HEK293 (cell line): ENCODE results near the gene KCNJ6.

Experiments
- CTCF ChIA-PET: fragments of 350-600 bp; formaldehyde crosslinking; extraction: SDS; loops from one replicate; lab custom pipeline; 2021; ENCODE audit warnings: antibody characterized with exemption; lab: Yijun Ruan, JAX
- POLR2A ChIA-PET: fragments of 300-600 bp; formaldehyde crosslinking; extraction: SDS; loops from one replicate; lab custom pipeline; 2020; ENCODE audit warnings: antibody characterized with exemption, inconsistent platforms; lab: Yijun Ruan, JAX
- H3K27ac ChIP-seq: fragments of 200-500 bp; sonication (Bioruptor generic); 2 replicates; pipeline ENCODE4 v1.5.1; 2014; ENCODE audit warnings: low read depth, low read length, control low read depth, inconsistent platforms; ENCODE audit errors: extremely low read depth
- H3K36me3 ChIP-seq, 2 experiments: fragments of 200-500 bp in 1 of 2; sonication (Bioruptor generic) in 1 of 2; 1 replicate in 1 of 2; 2 replicates in 1 of 2; pipeline ENCODE4 v1.5.1; 2014 to 2017; ENCODE audit warnings: inconsistent platforms in 2 of 2, low read length in 2 of 2; ENCODE audit not compliant: control insufficient read depth in 2 of 2, insufficient read depth in 1 of 2
- H3K4me1 ChIP-seq: fragments of 200-500 bp; sonication (Bioruptor generic); 2 replicates; pipeline ENCODE4 v1.5.1; 2014; ENCODE audit warnings: mild to moderate bottlenecking, low read length, inconsistent platforms; ENCODE audit not compliant: control insufficient read depth, insufficient read depth
- H3K4me3 ChIP-seq: 2 replicates; pipeline ENCODE4 v1.5.1; 2011; ENCODE audit warnings: low read depth, mild to moderate bottlenecking, control low read depth, low read length, moderate library complexity
- H3K9me3 ChIP-seq: fragments of 200-500 bp; sonication (Bioruptor generic); 2 replicates; pipeline ENCODE4 v1.5.1; 2014; ENCODE audit warnings: low read depth, low read length, inconsistent platforms; ENCODE audit not compliant: control insufficient read depth, insufficient read depth
- BCL11B ChIP-seq: fragments of 450-650 bp; formaldehyde crosslinking; IDR thresholded peaks from 2 replicates; pipeline ENCODE4 v1.5.1; 2016; ENCODE audit warnings: low read depth, missing biosample characterization, missing genetic modification characterization
- GLI2 ChIP-seq: fragments of 450-650 bp; formaldehyde crosslinking; IDR thresholded peaks from 2 replicates; pipeline ENCODE4; 2017; ENCODE audit warnings: missing biosample characterization, missing genetic modification characterization, low read depth, borderline replicate concordance
- HOXC10 ChIP-seq: sonication (generic); formaldehyde crosslinking; IDR thresholded peaks from 2 replicates; pipeline ENCODE4 v1.8.1; 2023; ENCODE audit warnings: mild to moderate bottlenecking, missing genetic modification reagents
- KLF1 ChIP-seq: fragments of 450-650 bp; formaldehyde crosslinking; IDR thresholded peaks from 2 replicates; pipeline ENCODE4 v1.5.1; 2016; ENCODE audit warnings: missing biosample characterization, missing genetic modification characterization
- KLF7 ChIP-seq: fragments of 450-650 bp; formaldehyde crosslinking; IDR thresholded peaks from 2 replicates; pipeline ENCODE4 v1.5.1; 2016; ENCODE audit warnings: missing biosample characterization, missing genetic modification characterization, borderline replicate concordance
- OVOL3 ChIP-seq: fragments of 450-650 bp; formaldehyde crosslinking; IDR thresholded peaks from 2 replicates; pipeline ENCODE4 v1.5.1; 2016; ENCODE audit warnings: missing biosample characterization, missing genetic modification characterization
- PATZ1 ChIP-seq: fragments of 450-650 bp; formaldehyde crosslinking; IDR thresholded peaks from 2 replicates; pipeline ENCODE4 v1.5.1; 2016; ENCODE audit warnings: missing biosample characterization, missing genetic modification characterization
- SCRT1 ChIP-seq: fragments of 450-650 bp; formaldehyde crosslinking; IDR thresholded peaks from 2 replicates; pipeline ENCODE4 v1.5.1; 2016; ENCODE audit warnings: missing biosample characterization, missing genetic modification characterization, borderline replicate concordance
- SP2 ChIP-seq: fragments of 450-650 bp; formaldehyde crosslinking; IDR thresholded peaks from 2 replicates; pipeline ENCODE4 v1.5.1; 2016; ENCODE audit warnings: missing biosample characterization, missing genetic modification characterization
- SP7 ChIP-seq: fragments of 450-650 bp; formaldehyde crosslinking; IDR thresholded peaks from 2 replicates; pipeline ENCODE4 v1.5.1; 2016; ENCODE audit warnings: missing biosample characterization, missing genetic modification characterization
- ZBTB49 ChIP-seq: fragments of 450-650 bp; formaldehyde crosslinking; IDR thresholded peaks from 2 replicates; pipeline ENCODE4 v1.5.1; 2016; ENCODE audit warnings: missing biosample characterization, missing genetic modification characterization, low read depth
- ZNF132 ChIP-seq: fragments of 450-650 bp; formaldehyde crosslinking; IDR thresholded peaks from 2 replicates; pipeline ENCODE4 v1.5.1; 2017; ENCODE audit warnings: missing biosample characterization, missing genetic modification characterization, borderline replicate concordance
- ZNF169 ChIP-seq: fragments of 450-650 bp; formaldehyde crosslinking; IDR thresholded peaks from 2 replicates; pipeline ENCODE4 v1.5.1; 2016; ENCODE audit warnings: missing biosample characterization, missing genetic modification characterization
- ZNF248 ChIP-seq: fragments of 450-650 bp; formaldehyde crosslinking; IDR thresholded peaks from 2 replicates; pipeline ENCODE4 v1.5.1; 2017; ENCODE audit warnings: missing biosample characterization, missing genetic modification characterization
- ZNF266 ChIP-seq: fragments of 450-650 bp; formaldehyde crosslinking; IDR thresholded peaks from 2 replicates; pipeline ENCODE4 v1.5.1; 2016; ENCODE audit warnings: missing biosample characterization, missing genetic modification characterization, low read depth
- ZNF324 ChIP-seq: fragments of 450-650 bp; formaldehyde crosslinking; IDR thresholded peaks from 2 replicates; pipeline ENCODE4 v1.5.1; 2016; ENCODE audit warnings: missing biosample characterization, missing genetic modification characterization
- ZNF394 ChIP-seq: fragments of 450-650 bp; formaldehyde crosslinking; IDR thresholded peaks from 2 replicates; pipeline ENCODE4 v1.5.1; 2016; ENCODE audit warnings: missing biosample characterization, missing genetic modification characterization, mild to moderate bottlenecking, moderate library complexity, borderline replicate concordance
- ZNF404 ChIP-seq: fragments of 450-650 bp; formaldehyde crosslinking; IDR thresholded peaks from 2 replicates; pipeline ENCODE4 v1.5.1; 2017; ENCODE audit warnings: missing biosample characterization, missing genetic modification characterization
- ZNF449 ChIP-seq: fragments of 450-650 bp; formaldehyde crosslinking; IDR thresholded peaks from 2 replicates; pipeline ENCODE4 v1.5.1; 2017; ENCODE audit warnings: missing biosample characterization, mild to moderate bottlenecking, missing genetic modification characterization, moderate library complexity
- ZNF555 ChIP-seq: fragments of 450-650 bp; formaldehyde crosslinking; conservative IDR thresholded peaks from 2 replicates; pipeline ENCODE4 v1.5.1; 2017; ENCODE audit warnings: missing biosample characterization, mild to moderate bottlenecking, missing genetic modification characterization, inconsistent platforms
- ZNF561 ChIP-seq: fragments of 450-650 bp; IDR thresholded peaks from 2 replicates; pipeline ENCODE4 v1.5.1; 2018; ENCODE audit warnings: missing biosample characterization, missing genetic modification characterization, borderline replicate concordance
- ZNF571 ChIP-seq: fragments of 450-650 bp; formaldehyde crosslinking; IDR thresholded peaks from 2 replicates; pipeline ENCODE4 v1.5.0; 2017; ENCODE audit warnings: missing biosample characterization, missing genetic modification characterization
- ZNF621 ChIP-seq: fragments of 450-650 bp; formaldehyde crosslinking; IDR thresholded peaks from 2 replicates; pipeline ENCODE4 v1.5.1; 2017; ENCODE audit warnings: missing biosample characterization, missing genetic modification characterization
- ZNF645 ChIP-seq: fragments of 450-650 bp; formaldehyde crosslinking; IDR thresholded peaks from 2 replicates; pipeline ENCODE4; 2016; ENCODE audit warnings: missing biosample characterization, missing genetic modification characterization
- ZNF664 ChIP-seq: fragments of 450-650 bp; formaldehyde crosslinking; IDR thresholded peaks from 2 replicates; pipeline ENCODE4 v1.5.1; 2016; ENCODE audit warnings: missing biosample characterization, missing genetic modification characterization
- ZNF677 ChIP-seq: fragments of 450-650 bp; IDR thresholded peaks from 2 replicates; pipeline ENCODE4 v1.5.0; 2018; ENCODE audit warnings: missing biosample characterization, mild to moderate bottlenecking, missing genetic modification characterization, moderate library complexity
- ZNF701 ChIP-seq: fragments of 450-650 bp; formaldehyde crosslinking; IDR thresholded peaks from 2 replicates; pipeline ENCODE4 v1.5.1; 2016; ENCODE audit warnings: missing biosample characterization, missing genetic modification characterization
- ZNF707 ChIP-seq: fragments of 450-650 bp; formaldehyde crosslinking; IDR thresholded peaks from 2 replicates; pipeline ENCODE4 v1.5.1; 2016; ENCODE audit warnings: missing biosample characterization, missing genetic modification characterization
- ZNF76 ChIP-seq: fragments of 450-650 bp; formaldehyde crosslinking; IDR thresholded peaks from 2 replicates; pipeline ENCODE4; 2016; ENCODE audit warnings: low read depth, missing biosample characterization, missing genetic modification characterization, borderline replicate concordance
- ZNF768 ChIP-seq: fragments of 450-650 bp; formaldehyde crosslinking; IDR thresholded peaks from 2 replicates; pipeline ENCODE4 v1.5.1; 2018; ENCODE audit warnings: missing biosample characterization, mild to moderate bottlenecking, missing genetic modification characterization
- ZNF777 ChIP-seq: fragments of 450-650 bp; formaldehyde crosslinking; IDR thresholded peaks from 2 replicates; pipeline ENCODE4 v1.5.1; 2017; ENCODE audit warnings: missing biosample characterization, missing genetic modification characterization, borderline replicate concordance
- ZNF830 ChIP-seq: fragments of 450-650 bp; IDR thresholded peaks from 2 replicates; pipeline ENCODE4 v1.5.0; 2018; ENCODE audit warnings: missing biosample characterization, missing genetic modification characterization, low read depth, mild to moderate bottlenecking, moderate library complexity
- ZSCAN30 ChIP-seq: fragments of 450-650 bp; IDR thresholded peaks from 2 replicates; pipeline ENCODE4 v1.5.1; 2018; ENCODE audit warnings: missing biosample characterization, mild to moderate bottlenecking, missing genetic modification characterization, moderate library complexity

Gene KCNJ6

GRCh38 chr21:37710546-37711285 is 205.5 kb downstream of the KCNJ6 start:
- Histone ChIP-seq H3K36me3 (no peaks in the 10 kb centered on the region), H3K4me3 (no peak overlapping the region), H3K27ac (peak overlapping the region; percentile 76), H3K4me1 (peaks cover 19% of the 10 kb centered on the region), H3K9me3 (no peaks in the 10 kb centered on the region)
- POLR2A ChIA-PET, result interaction anchor here (0.6 kb wide), 1 partner anchor 83 kb away, joined by 3 read pairs; no protein-coding TSS in a partner anchor
- CTCF ChIA-PET, result interaction anchor here (0.6 to 3.8 kb wide), 15 partner anchors 10 to 543 kb away, joined by 3 to 38 read pairs (median 8); partner anchors contain the start of gene KCNJ6
- TF ChIP-seq OVOL3 (tag by site-specific recombination), result no peak
- TF ChIP-seq SP2, result no peak
- no peak for TF ChIP-seq ZNF248 (tag by site-specific recombination)
- no peak for TF ChIP-seq ZNF707 (tag by site-specific recombination)
- no peak for TF ChIP-seq BCL11B (tag by site-specific recombination)
- TF ChIP-seq ZSCAN30 (tag by site-specific recombination), result no peak
- no peak for TF ChIP-seq ZNF621 (tag by site-specific recombination)
- TF ChIP-seq HOXC10, result no peak
- no peak for TF ChIP-seq ZNF701 (tag by site-specific recombination)
- no peak for TF ChIP-seq ZNF449 (tag by site-specific recombination)
- TF ChIP-seq ZNF777, result no peak
- no peak for TF ChIP-seq ZNF76
- TF ChIP-seq ZNF830 (tag by site-specific recombination), result no peak
- no peak for TF ChIP-seq ZNF266 (tag by site-specific recombination)
- TF ChIP-seq SCRT1 (tag by site-specific recombination), result no peak
- no peak for TF ChIP-seq ZNF664
- no peak for TF ChIP-seq ZNF394
- TF ChIP-seq SP7 (tag by site-specific recombination), result peak; percentile 41; the same call in 1 of the 2 replicates
- TF ChIP-seq ZNF571 (tag by site-specific recombination), result no peak
- TF ChIP-seq ZNF404 (tag by site-specific recombination), result no peak
- no peak for TF ChIP-seq ZNF768 (tag by site-specific recombination)
- no peak for TF ChIP-seq ZNF677 (tag by site-specific recombination)
- TF ChIP-seq ZNF555 (tag by site-specific recombination), result no peak
- TF ChIP-seq ZNF645, result no peak
- no peak for TF ChIP-seq ZBTB49
- no peak for TF ChIP-seq ZNF169
- no peak for TF ChIP-seq ZNF324 (tag by site-specific recombination)
- no peak for TF ChIP-seq GLI2 (tag by site-specific recombination)
- TF ChIP-seq ZNF561, result peak; percentile 16; the same call in 1 of the 2 replicates
- TF ChIP-seq ZNF132 (tag by site-specific recombination), result no peak
- no peak for TF ChIP-seq KLF1 (tag by site-specific recombination)
- no peak for TF ChIP-seq KLF7 (tag by site-specific recombination)
- TF ChIP-seq PATZ1 (tag by site-specific recombination), result no peak
